Loucy (cell line): ENCODE results near the gene IGFBP4.

Source experiments
- CTCF ChIP-seq: fragments of 200-600 bp; sonication (generic); conservative IDR thresholded peaks from 2 replicates; pipeline ENCODE4 v1.5.1; 2014; ENCODE audit warnings: mild to moderate bottlenecking, antibody characterized with exemption, low read length
- EZH2phosphoT487 ChIP-seq: fragments of 200-600 bp; IDR thresholded peaks from 2 replicates; pipeline ENCODE4 v1.6.1; 2018; ENCODE audit warnings: antibody characterized with exemption, mild to moderate bottlenecking, moderate library complexity, borderline replicate concordance

- TF ChIP-seq CTCF (no peak), EZH2phosphoT487 (no peak)
These were observed 59.9 kb downstream of the IGFBP4 start for GRCh38 chr17:40503154-40503553.
